DOHH2 (cell line): ENCODE results near the gene PTBP1.

Experiments
- H3F3A ChIP-seq: fragments of 200-600 bp; sonication (generic), shearing (Covaris generic); 2 replicates; pipeline ENCODE4 v1.6.0; 2016; ENCODE audit warnings: antibody characterized with exemption, mild to moderate bottlenecking; ENCODE audit not compliant: control insufficient read depth, insufficient read depth
- H3K27ac ChIP-seq: fragments of 200-600 bp; sonication (generic); 2 replicates; pipeline ENCODE4 v1.5.1; 2014; ENCODE audit warnings: low read depth, mild to moderate bottlenecking, low read length, moderate library complexity
- H3K27me3 ChIP-seq: fragments of 200-600 bp; sonication (generic); 2 replicates; pipeline ENCODE4 v1.6.1; 2014; ENCODE audit warnings: mild to moderate bottlenecking, low read length, mixed read lengths; ENCODE audit not compliant: control insufficient read depth
- H3K36me3 ChIP-seq: fragments of 200-600 bp; sonication (generic); 2 replicates; pipeline ENCODE4 v1.6.1; 2014; ENCODE audit warnings: mild to moderate bottlenecking, low read length, moderate library complexity, mixed read lengths; ENCODE audit not compliant: control insufficient read depth
- H3K4me1 ChIP-seq: fragments of 200-600 bp; sonication (generic); 2 replicates; pipeline ENCODE4 v1.6.1; 2014; ENCODE audit warnings: mild to moderate bottlenecking, low read length, mixed read lengths; ENCODE audit not compliant: control insufficient read depth
- H3K4me2 ChIP-seq: fragments of 200-600 bp; sonication (generic); 2 replicates; pipeline ENCODE4 v1.6.0; 2014; ENCODE audit warnings: mild to moderate bottlenecking, low read length, moderate library complexity
- H3K4me3 ChIP-seq: fragments of 200-600 bp; sonication (generic); 2 replicates; pipeline ENCODE4 v1.5.1; 2014; ENCODE audit warnings: mild to moderate bottlenecking, low read length, mixed read lengths
- H3K79me2 ChIP-seq: fragments of 200-600 bp; sonication (generic); 2 replicates; pipeline ENCODE4 v1.6.1; 2014; ENCODE audit warnings: mild to moderate bottlenecking, low read length, mixed read lengths; ENCODE audit not compliant: control insufficient read depth
- H3K9me2 ChIP-seq: fragments of 200-600 bp; sonication (generic); replicated peaks from 2 replicates; pipeline ENCODE4 v1.6.1; 2014; ENCODE audit warnings: mild to moderate bottlenecking, low read length, mixed read lengths; ENCODE audit not compliant: control insufficient read depth
- H3K9me3 ChIP-seq: fragments of 200-600 bp; sonication (generic); 2 replicates; pipeline ENCODE4 v1.6.1; 2014; ENCODE audit warnings: antibody characterized with exemption, low read length, mixed read lengths; ENCODE audit not compliant: control insufficient read depth, insufficient read depth
- H4K20me1 ChIP-seq: fragments of 200-600 bp; sonication (generic); 2 replicates; pipeline ENCODE4 v1.6.0; 2014; ENCODE audit warnings: low read depth, mild to moderate bottlenecking, antibody characterized with exemption, low read length, moderate library complexity; ENCODE audit not compliant: control insufficient read depth, insufficient read depth
- EZH2phosphoT487 ChIP-seq: fragments of 200-600 bp; sonication (generic); IDR thresholded peaks from 2 replicates; pipeline ENCODE4 v1.6.1; 2017; ENCODE audit warnings: borderline replicate concordance, mild to moderate bottlenecking, antibody characterized with exemption, low read length, moderate library complexity, mixed read lengths
- TF ChIP-seq, protein P1 (sequence below): fragments of 200-600 bp; sonication (generic); IDR thresholded peaks from one replicate; pipeline ENCODE4 v1.5.1; 2014; ENCODE audit warnings: antibody characterized with exemption, mild to moderate bottlenecking, low read depth, low read length; ENCODE audit not compliant: poor library complexity, severe bottlenecking

Gene PTBP1

DNA sequence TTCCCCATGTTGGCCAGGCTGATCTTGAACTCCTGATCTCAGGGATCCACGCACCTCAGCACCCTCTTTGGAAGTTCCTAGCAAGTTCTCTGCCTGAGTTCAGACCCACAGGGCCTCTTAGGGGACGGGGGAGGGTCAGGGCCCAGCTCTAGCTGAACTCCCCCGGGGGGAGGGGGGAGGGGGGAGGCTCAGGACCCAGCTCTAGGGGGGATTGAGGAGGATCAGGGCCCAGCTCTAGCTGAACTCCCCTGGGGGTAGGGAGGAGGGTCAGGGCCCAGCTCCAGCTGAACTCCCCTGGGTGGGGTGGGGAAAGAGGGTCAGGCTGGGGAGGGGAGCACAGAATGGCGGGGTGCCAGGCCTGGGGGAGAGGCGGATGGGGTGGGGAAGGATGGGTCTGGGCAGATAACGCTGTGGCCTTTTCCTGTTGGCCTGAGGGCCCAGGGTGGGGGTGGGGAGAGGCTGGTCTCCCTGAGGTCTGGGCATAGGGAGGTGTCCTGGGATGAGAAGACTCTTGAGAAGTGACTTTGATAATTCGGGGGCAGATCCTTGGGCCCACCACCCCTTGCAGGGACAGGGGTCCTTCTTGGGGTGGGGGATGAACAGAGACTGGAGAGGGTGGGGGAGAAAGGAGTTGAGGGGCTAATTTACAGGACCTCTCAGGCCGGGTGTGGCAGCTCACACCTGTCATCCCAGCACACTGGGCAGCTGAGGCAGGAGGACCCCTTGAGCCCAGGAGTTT lies 5.5 kb upstream of the PTBP1 start:
- H4K20me1 ChIP-seq = no peaks in the 10 kb centered on the region
- H3K9me3 ChIP-seq = no peaks in the 10 kb centered on the region
- no peak for TF ChIP-seq EZH2phosphoT487
- TF ChIP-seq, protein P1, sequence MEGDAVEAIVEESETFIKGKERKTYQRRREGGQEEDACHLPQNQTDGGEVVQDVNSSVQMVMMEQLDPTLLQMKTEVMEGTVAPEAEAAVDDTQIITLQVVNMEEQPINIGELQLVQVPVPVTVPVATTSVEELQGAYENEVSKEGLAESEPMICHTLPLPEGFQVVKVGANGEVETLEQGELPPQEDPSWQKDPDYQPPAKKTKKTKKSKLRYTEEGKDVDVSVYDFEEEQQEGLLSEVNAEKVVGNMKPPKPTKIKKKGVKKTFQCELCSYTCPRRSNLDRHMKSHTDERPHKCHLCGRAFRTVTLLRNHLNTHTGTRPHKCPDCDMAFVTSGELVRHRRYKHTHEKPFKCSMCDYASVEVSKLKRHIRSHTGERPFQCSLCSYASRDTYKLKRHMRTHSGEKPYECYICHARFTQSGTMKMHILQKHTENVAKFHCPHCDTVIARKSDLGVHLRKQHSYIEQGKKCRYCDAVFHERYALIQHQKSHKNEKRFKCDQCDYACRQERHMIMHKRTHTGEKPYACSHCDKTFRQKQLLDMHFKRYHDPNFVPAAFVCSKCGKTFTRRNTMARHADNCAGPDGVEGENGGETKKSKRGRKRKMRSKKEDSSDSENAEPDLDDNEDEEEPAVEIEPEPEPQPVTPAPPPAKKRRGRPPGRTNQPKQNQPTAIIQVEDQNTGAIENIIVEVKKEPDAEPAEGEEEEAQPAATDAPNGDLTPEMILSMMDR = no peak
- H3F3A ChIP-seq = no peaks in the 10 kb centered on the region
- H3K27me3 ChIP-seq = no peaks in the 10 kb centered on the region
- H3K79me2 ChIP-seq = peaks cover 9% of the 10 kb centered on the region
- no peaks in the 10 kb centered on the region for H3K9me2 ChIP-seq
- H3K4me3 ChIP-seq = no peak overlapping the region
- no peak overlapping the region for H3K4me2 ChIP-seq
- peaks cover 7% of the 10 kb centered on the region for H3K4me1 ChIP-seq
- no peak overlapping the region for H3K27ac ChIP-seq
- H3K36me3 ChIP-seq = no peaks in the 10 kb centered on the region

DNA sequence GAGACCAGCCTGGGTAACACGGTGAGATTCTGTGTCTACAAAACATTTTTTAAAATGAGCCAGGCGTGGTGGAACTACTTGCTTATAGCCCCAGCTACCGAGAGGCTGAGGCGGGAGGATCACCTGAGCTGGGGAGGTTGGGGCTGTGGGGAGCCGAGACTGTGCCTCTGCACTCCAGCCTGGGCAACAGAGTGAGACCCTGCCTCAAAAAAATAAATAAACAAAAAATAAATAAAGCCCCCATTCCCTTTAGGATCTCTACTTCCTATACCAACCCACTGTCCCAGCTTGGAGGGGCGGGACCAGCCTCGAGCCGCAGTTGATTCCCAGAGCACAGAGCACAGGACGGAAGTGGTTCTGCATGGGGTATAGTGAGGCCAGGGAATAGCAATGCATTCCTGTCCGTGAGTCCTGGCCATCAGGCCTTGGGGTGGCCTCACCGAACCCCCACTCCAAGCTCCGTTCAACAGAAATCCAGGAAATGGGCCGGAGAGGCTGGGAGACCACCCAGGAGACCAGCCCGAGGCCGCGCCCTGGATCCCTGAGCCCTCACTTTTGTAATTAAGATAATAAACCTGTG lies 4.9 kb upstream of the PTBP1 start:
- no peak overlapping the region for H3K27ac ChIP-seq
- no peak overlapping the region for H3K4me3 ChIP-seq
- H3K9me2 ChIP-seq = no peaks in the 10 kb centered on the region
- TF ChIP-seq EZH2phosphoT487 = no peak
- TF ChIP-seq, protein P1 = no peak
- no peaks in the 10 kb centered on the region for H3K9me3 ChIP-seq
- H3K4me1 ChIP-seq = peaks cover 7% of the 10 kb centered on the region
- H4K20me1 ChIP-seq = no peaks in the 10 kb centered on the region
- no peaks in the 10 kb centered on the region for H3K36me3 ChIP-seq
- H3K27me3 ChIP-seq = no peaks in the 10 kb centered on the region
- no peaks in the 10 kb centered on the region for H3F3A ChIP-seq
- no peak overlapping the region for H3K4me2 ChIP-seq
- peaks cover 10% of the 10 kb centered on the region for H3K79me2 ChIP-seq

DNA sequence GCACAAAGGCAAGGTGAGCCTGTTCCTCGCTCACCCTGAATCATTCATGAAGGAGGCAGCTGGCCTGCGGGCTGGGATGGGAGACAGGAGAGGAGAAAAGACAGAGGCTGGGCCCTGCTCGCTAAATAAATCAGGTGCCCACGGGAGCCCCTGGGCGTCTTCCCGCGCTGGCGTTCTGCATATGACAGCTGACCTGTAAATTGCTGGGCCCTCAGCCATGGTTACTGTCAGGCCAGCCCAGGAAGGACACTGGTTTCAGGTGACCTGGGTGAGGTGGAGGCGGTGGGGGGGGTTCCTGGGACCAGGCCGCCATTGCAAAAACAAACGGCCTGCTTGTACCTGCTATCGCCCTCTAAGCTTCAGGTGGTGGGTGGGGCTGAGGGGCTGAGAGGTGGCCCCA lies 3.4 kb upstream of the PTBP1 start:
- Histone ChIP-seq H3K79me2 (peaks cover 22% of the 10 kb centered on the region), H3K4me1 (peaks cover 8% of the 10 kb centered on the region), H3K4me2 (no peak overlapping the region), H4K20me1 (peaks cover 7% of the 10 kb centered on the region), H3K36me3 (peaks cover 9% of the 10 kb centered on the region), H3F3A (no peaks in the 10 kb centered on the region), H3K27ac (no peak overlapping the region), H3K27me3 (no peaks in the 10 kb centered on the region), H3K4me3 (no peak overlapping the region), H3K9me2 (no peaks in the 10 kb centered on the region), H3K9me3 (no peaks in the 10 kb centered on the region)
- TF ChIP-seq EZH2phosphoT487 = no peak
- TF ChIP-seq, protein P1 = no peak
